GM12878 (cell line): ENCODE measurements around the gene FEM1B. TPM values are rescaled to one million over a fixed set of nuclear protein-coding genes. Genes with fewer than 3 reads are reported as not detected.

Source experiments
- ATAC-seq: fragments of 200-7000 bp; cut with Tn5 transposase; 3 replicates; pipeline ENCODE4 v1.9.1; 2020; ENCODE audit warnings: mild to moderate bottlenecking, moderate library complexity
- BruUV-seq: library from RNA; stranded (reverse); fragments of 400-500 nt; replicated peaks from 2 replicates; lab custom pipeline; 2021; lab: Mats Ljungman, UMichigan
- CTCF ChIA-PET: fragments of 300-600 bp; sonication (Branson Sonifier 250); formaldehyde crosslinking; extraction: SDS; loops from one replicate; lab custom pipeline; 2021; ENCODE audit warnings: inconsistent platforms; lab: Yijun Ruan, JAX
- POLR2A ChIA-PET: fragments of 350-600 bp; formaldehyde crosslinking; extraction: SDS; loops from one replicate; lab custom pipeline; 2021; ENCODE audit warnings: inconsistent platforms; lab: Charles Lee
- RAD21 ChIA-PET: fragments of 300-600 bp; sonication (Branson Sonifier 250); formaldehyde crosslinking; loops from one replicate; lab custom pipeline; 2023; ENCODE audit warnings: antibody characterized with exemption; ENCODE audit not compliant: unreplicated experiment; lab: Charles Lee
- SMC1A ChIA-PET: fragments of 300-600 bp; sonication (Branson Sonifier 250); formaldehyde crosslinking; loops from one replicate; lab custom pipeline; 2023; ENCODE audit not compliant: unreplicated experiment, uncharacterized antibody; lab: Charles Lee
- DNase-seq: peaks from one replicate; pipeline ENCODE4 v3.0.0-alpha.2; 2011; ENCODE audit warnings: low read depth, low spot score
- FAIRE-seq: peaks from 3 replicates; lab custom pipeline; 2011; peaks lifted over from hg19 to GRCh38; lab: Jason Lieb, UNC
- H2AFZ ChIP-seq: 2 replicates; pipeline ENCODE4 v1.6.0; 2011; ENCODE audit warnings: low read depth, low read length, control low read depth; ENCODE audit not compliant: control insufficient read depth
- H3K27ac ChIP-seq: 2 replicates; pipeline ENCODE4 v1.5.1; 2011; ENCODE audit warnings: control low read depth; ENCODE audit not compliant: control insufficient read depth, insufficient read depth
- H3K27me3 ChIP-seq, 2 experiments: replicated peaks in 1 of 2; 2 replicates each; pipeline versions ENCODE4 v1.6.0 to v1.6.1; 2011; ENCODE audit warnings: low read length in 1 of 2; ENCODE audit not compliant: control insufficient read depth in 2 of 2, insufficient read depth in 2 of 2
- H3K36me3 ChIP-seq, 2 experiments: 2 replicates each; pipeline ENCODE4 v1.5.1; 2011; ENCODE audit warnings: low read length in 1 of 2; ENCODE audit not compliant: control insufficient read depth in 2 of 2, insufficient read depth in 2 of 2
- H3K4me1 ChIP-seq: 2 replicates; pipeline ENCODE4 v1.6.1; 2011; ENCODE audit warnings: mild to moderate bottlenecking, low read length, moderate library complexity, mixed read lengths; ENCODE audit not compliant: control insufficient read depth, insufficient read depth
- H3K4me2 ChIP-seq: 2 replicates; pipeline ENCODE4 v1.6.0; 2011; ENCODE audit warnings: control low read depth; ENCODE audit not compliant: control insufficient read depth, insufficient read depth
- H3K4me3 ChIP-seq: fragments of 200-600 bp; sonication (generic); 2 replicates; pipeline ENCODE4 v1.5.1; 2016
- H3K79me2 ChIP-seq: 2 replicates; pipeline ENCODE4 v1.6.0; 2011; ENCODE audit warnings: low read length; ENCODE audit not compliant: control insufficient read depth, insufficient read depth
- H3K9ac ChIP-seq: 2 replicates; pipeline ENCODE4 v1.8.0; 2011; ENCODE audit warnings: low read length, control low read depth, mixed read lengths; ENCODE audit not compliant: control insufficient read depth, insufficient read depth
- H3K9me3 ChIP-seq: replicated peaks from 3 replicates; pipeline ENCODE4 v1.5.1; 2011; ENCODE audit warnings: mild to moderate bottlenecking, low read length; ENCODE audit not compliant: control insufficient read depth, insufficient read depth
- H4K20me1 ChIP-seq: 2 replicates; pipeline ENCODE4 v1.6.0; 2011; ENCODE audit not compliant: control insufficient read depth, insufficient read depth
- ATF2 ChIP-seq: IDR thresholded peaks from 2 replicates; pipeline ENCODE4 v1.6.1; 2012; ENCODE audit warnings: low read length, inconsistent platforms
- BHLHE40 ChIP-seq, 2 experiments: fragments of 450-650 bp in 1 of 2; IDR thresholded peaks; 2 replicates each; pipeline ENCODE4 v1.6.1; 2011 to 2017; ENCODE audit warnings: low read depth in 2 of 2, borderline replicate concordance in 1 of 2, improper control_type of control experiment in 1 of 2, low read length in 1 of 2, mild to moderate bottlenecking in 1 of 2
- CHD2 ChIP-seq: IDR thresholded peaks from 2 replicates; pipeline ENCODE4 v1.6.1; 2011; ENCODE audit warnings: low read depth, low read length, improper control_type of control experiment, borderline replicate concordance
- FOXK2 ChIP-seq: fragments of 450-650 bp; IDR thresholded peaks from 2 replicates; pipeline ENCODE4 v1.6.1; 2017; ENCODE audit warnings: mild to moderate bottlenecking, moderate library complexity
- IRF3 ChIP-seq: fragments of 450-650 bp; IDR thresholded peaks from 2 replicates; pipeline ENCODE4 v1.6.1; 2014; ENCODE audit warnings: mild to moderate bottlenecking
- JUNB ChIP-seq: IDR thresholded peaks from 2 replicates; pipeline ENCODE4 v1.6.1; 2016; ENCODE audit warnings: antibody characterized with exemption, mild to moderate bottlenecking
- NFYB ChIP-seq: IDR thresholded peaks from 2 replicates; pipeline ENCODE4 v1.6.1; 2011; ENCODE audit warnings: low read depth, mild to moderate bottlenecking, low read length, improper control_type of control experiment, moderate library complexity; ENCODE audit not compliant: insufficient read depth
- PML ChIP-seq: IDR thresholded peaks from 2 replicates; pipeline ENCODE4 v1.6.1; 2012; ENCODE audit warnings: low read length, inconsistent platforms
- POLR2A ChIP-seq: IDR thresholded peaks from 2 replicates; pipeline ENCODE4 v1.6.1; 2011; ENCODE audit warnings: low read depth, mild to moderate bottlenecking, low read length
- POLR2AphosphoS2 ChIP-seq: IDR thresholded peaks from 2 replicates; pipeline ENCODE4 v1.6.1; 2011; ENCODE audit warnings: low read depth, mild to moderate bottlenecking, low read length, improper control_type of control experiment, moderate library complexity
- POLR2AphosphoS5 ChIP-seq: IDR thresholded peaks from 2 replicates; pipeline ENCODE4 v1.6.1; 2011; ENCODE audit warnings: mild to moderate bottlenecking, low read length, inconsistent platforms
- RB1 ChIP-seq: fragments of 450-650 bp; formaldehyde crosslinking; IDR thresholded peaks from 2 replicates; pipeline ENCODE4 v1.6.1; 2017; ENCODE audit warnings: mild to moderate bottlenecking, borderline replicate concordance
- TCF12 ChIP-seq: IDR thresholded peaks from 2 replicates; pipeline ENCODE4 v1.6.1; 2011; ENCODE audit warnings: low read depth, mild to moderate bottlenecking, low read length
- ZNF592 ChIP-seq: fragments of 450-650 bp; IDR thresholded peaks from 2 replicates; pipeline ENCODE4 v1.6.1; 2017; ENCODE audit warnings: mild to moderate bottlenecking, moderate library complexity
- whole genome bisulfite sequencing: methylation state at CpG from one replicate; pipeline ENCODE4 v1.1.6; 2016; ENCODE audit warnings: low lambda C conversion rate; ENCODE audit not compliant: insufficient replicate concordance, insufficient coverage; ENCODE audit errors: missing lambda C conversion rate; 5-methylcytosine and 5-hydroxymethylcytosine counted together
- in situ Hi-C: fragments of 300-500 bp; cut with MboI; formaldehyde crosslinking; loops from 9 replicates; pipeline ENCODE4 v1.14.3; 2018; ENCODE audit warnings: mixed read lengths
- intact Hi-C: fragments of 100-400 bp; cut with micrococcal nuclease; formaldehyde crosslinking; loops from one replicate; pipeline ENCODE4 v1.14.2; 2022; ENCODE audit not compliant: unreplicated experiment
- polyA plus RNA-seq, 11 experiments: library from polyadenylated mRNA; depleted of rRNA in 4 of 11; unstranded in 6 of 11; stranded (reverse) in 5 of 11; fragments of >200 nt; fragmentation: Nextera tagmentation in 4 of 11; fragmentation: Illumina TruSeq in 1 of 11; extraction: Ambion mirVana in 4 of 11; extraction: Trizol in 1 of 11; gene quantifications; 1 replicate in 1 of 11; 2 replicates in 10 of 11; pipeline versions ENCODE4 v1.2.1 to v1.2.3, GENCODE V29; 2011 to 2016; ENCODE audit warnings: inconsistent platforms in 2 of 11, missing spikeins in 2 of 11, low read depth in 1 of 11
- total RNA-seq, 4 experiments: library from RNA; depleted of rRNA in 3 of 4; stranded (reverse); fragments of >200 nt in 3 of 4; fragmentation: Illumina TruSeq in 1 of 4; extraction: Trizol in 1 of 4; gene quantifications; 2 replicates each; pipeline versions ENCODE4 v1.2.1 to v1.2.3, GENCODE V29; 2013 to 2021

FEM1B gene
- total and polyA plus RNA-seq, 10 of the 15 experiments (the other 5 are each of a cell fraction or from before 2014, with no cell fraction given), result 5.5 to 61.1 (median 18.2) TPM

- no peak overlapping the region for H3K9ac ChIP-seq
- FAIRE-seq, result no peak
- BruUV-seq, result no TSS peak
- in situ Hi-C loops, result loop anchor here (5.0 kb wide), 1 partner anchor 239 kb away; no protein-coding TSS in a partner anchor
- ChIA-PET CTCF (interaction anchor here (0.6 to 6.0 kb wide), 5 partner anchors 14 to 235 kb away, joined by 3 to 114 read pairs (median 3); no protein-coding TSS in a partner anchor), POLR2A (no interaction called here), RAD21 (interaction anchor here (0.6 to 1.6 kb wide), 4 partner anchors 12 to 483 kb away, joined by 3 to 7 read pairs (median 3); no protein-coding TSS in a partner anchor), SMC1A (no interaction called here)
- 79% methylated on average over 15 of the region's 15 CpGs for WGBS
- no peaks in the 10 kb centered on the region for H3K9me3 ChIP-seq
- H3K4me3 ChIP-seq, result no peak overlapping the region
- ATAC-seq, result no peak
- intact Hi-C loops, result no loop called here
- peaks cover 0 to 4% of the 10 kb centered on the region in 2 experiments; a peak in 1 of 4 replicates for H3K36me3 ChIP-seq
- no peaks in the 10 kb centered on the region; the same call in 1 of the 2 replicates for H3K79me2 ChIP-seq
- no peak overlapping the region for H2AFZ ChIP-seq
- H3K27me3 ChIP-seq, result no peaks in the 10 kb centered on the region
- no peaks in the 10 kb centered on the region for H4K20me1 ChIP-seq
- no peak overlapping the region for H3K4me2 ChIP-seq
- no peak for DNase-seq
- H3K4me1 ChIP-seq, result peaks cover 18% of the 10 kb centered on the region
- H3K27ac ChIP-seq, result no peak overlapping the region
- TF ChIP-seq RB1, result no peak
- no peak for TF ChIP-seq IRF3
- no peak for TF ChIP-seq BHLHE40 (IDR thresholded peaks at IDR 0.05; ENCODE audit: borderline replicate concordance in 1 of 2, low read depth in 2 of 2, low read length in 1 of 2)
- no peak for TF ChIP-seq CHD2
- no peak for TF ChIP-seq ATF2
- no peak for TF ChIP-seq PML
- no peak for TF ChIP-seq POLR2A
- TF ChIP-seq FOXK2, result no peak
- TF ChIP-seq TCF12, result no peak
- no peak for TF ChIP-seq POLR2AphosphoS2
- no peak for TF ChIP-seq NFYB
- TF ChIP-seq JUNB, result no peak
- no peak for TF ChIP-seq ZNF592
- TF ChIP-seq POLR2AphosphoS5, result no peak
Observed at GRCh38 chr15:68303560-68304436, 26.3 kb downstream of the FEM1B start.
